PC-3 (cell line): ENCODE results near the gene MTA3.

ENCODE experiments used
- EZH2 ChIP-seq: fragments of 300-600 bp; sonication (generic); IDR thresholded peaks from one replicate; pipeline ENCODE4 v1.6.1; 2017; ENCODE audit warnings: antibody characterized with exemption, mild to moderate bottlenecking, low read length; ENCODE audit not compliant: unreplicated experiment
- EZH2phosphoT487 ChIP-seq: fragments of 300-600 bp; sonication (generic); IDR thresholded peaks from 2 replicates; pipeline ENCODE4 v1.6.1; 2018; ENCODE audit warnings: mild to moderate bottlenecking, antibody characterized with exemption, low read length, borderline replicate concordance
- TF ChIP-seq, protein P1 (sequence below): fragments of 300-600 bp; sonication (generic); conservative IDR thresholded peaks from 2 replicates; pipeline ENCODE4 v1.5.1; 2017; ENCODE audit warnings: antibody characterized with exemption, low read depth, mild to moderate bottlenecking, low read length

DNA sequence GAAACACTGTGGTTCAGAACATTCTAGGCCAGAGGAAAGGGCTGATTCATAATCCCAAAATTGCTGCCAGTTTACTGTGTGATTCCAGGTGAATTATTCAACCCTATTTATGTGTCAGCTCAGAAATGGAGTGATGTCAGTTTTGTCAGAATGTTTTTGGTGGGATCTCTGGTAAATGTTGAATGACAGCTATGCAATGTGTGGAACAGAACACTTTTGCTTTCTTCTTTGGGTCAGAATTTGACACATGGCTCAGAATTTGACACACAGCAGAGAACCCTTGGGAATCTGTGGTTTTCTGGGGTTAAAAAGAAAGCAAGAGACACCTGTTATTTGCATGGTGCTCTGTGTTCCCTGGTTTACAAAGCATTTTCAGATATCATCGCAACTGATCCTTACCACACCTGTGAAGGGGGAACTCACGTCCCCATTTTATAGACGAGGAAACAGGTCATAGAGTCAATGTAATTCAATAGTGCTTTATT, 1.6 kb upstream of the MTA3 start:
- TF ChIP-seq EZH2, result no peak
- TF ChIP-seq, protein P1, sequence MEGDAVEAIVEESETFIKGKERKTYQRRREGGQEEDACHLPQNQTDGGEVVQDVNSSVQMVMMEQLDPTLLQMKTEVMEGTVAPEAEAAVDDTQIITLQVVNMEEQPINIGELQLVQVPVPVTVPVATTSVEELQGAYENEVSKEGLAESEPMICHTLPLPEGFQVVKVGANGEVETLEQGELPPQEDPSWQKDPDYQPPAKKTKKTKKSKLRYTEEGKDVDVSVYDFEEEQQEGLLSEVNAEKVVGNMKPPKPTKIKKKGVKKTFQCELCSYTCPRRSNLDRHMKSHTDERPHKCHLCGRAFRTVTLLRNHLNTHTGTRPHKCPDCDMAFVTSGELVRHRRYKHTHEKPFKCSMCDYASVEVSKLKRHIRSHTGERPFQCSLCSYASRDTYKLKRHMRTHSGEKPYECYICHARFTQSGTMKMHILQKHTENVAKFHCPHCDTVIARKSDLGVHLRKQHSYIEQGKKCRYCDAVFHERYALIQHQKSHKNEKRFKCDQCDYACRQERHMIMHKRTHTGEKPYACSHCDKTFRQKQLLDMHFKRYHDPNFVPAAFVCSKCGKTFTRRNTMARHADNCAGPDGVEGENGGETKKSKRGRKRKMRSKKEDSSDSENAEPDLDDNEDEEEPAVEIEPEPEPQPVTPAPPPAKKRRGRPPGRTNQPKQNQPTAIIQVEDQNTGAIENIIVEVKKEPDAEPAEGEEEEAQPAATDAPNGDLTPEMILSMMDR, result no peak
- no peak for TF ChIP-seq EZH2phosphoT487
